HepG2 (cell line): Measurements from ENCODE around the gene PSME3IP1. TPM values are rescaled to one million over a fixed set of nuclear protein-coding genes. Genes with fewer than 3 reads are reported as not detected.

Experiments used
- AKAP8 ChIP-seq: sonication (generic); formaldehyde crosslinking; IDR thresholded peaks from 2 replicates; pipeline ENCODE4 v1.5.1; 2020; ENCODE audit warnings: mild to moderate bottlenecking, missing genetic modification reagents
- ATF1 ChIP-seq: IDR thresholded peaks from 2 replicates; pipeline ENCODE4 v1.6.1; 2016; ENCODE audit warnings: mild to moderate bottlenecking, control low read depth
- FIP1L1 ChIP-seq: fragments of 200-400 bp; formaldehyde crosslinking; IDR thresholded peaks from 2 replicates; pipeline ENCODE4 v1.6.1; 2018; ENCODE audit warnings: low read depth, mild to moderate bottlenecking, low read length, moderate library complexity, borderline replicate concordance; ENCODE audit not compliant: insufficient read depth
- FOXA3 ChIP-seq: IDR thresholded peaks from 2 replicates; pipeline ENCODE4 v1.6.1; 2016; ENCODE audit warnings: missing genetic modification reagents, missing compliant biosample characterization
- IKZF4 ChIP-seq: sonication (generic); formaldehyde crosslinking; IDR thresholded peaks from 2 replicates; pipeline ENCODE4 v1.5.1; 2020; ENCODE audit warnings: borderline replicate concordance, mild to moderate bottlenecking, low read depth, missing genetic modification reagents; ENCODE audit errors: not compliant biosample characterization
- KAT2B ChIP-seq: fragments of 150-350 bp; IDR thresholded peaks from 2 replicates; pipeline ENCODE4 v1.6.1; 2014; ENCODE audit warnings: low read depth, low read length, borderline replicate concordance
- NCOA1 ChIP-seq: sonication (generic); formaldehyde crosslinking; IDR thresholded peaks from 2 replicates; pipeline ENCODE4 v1.9.0; 2021; ENCODE audit warnings: missing genetic modification reagents
- PAWR ChIP-seq: sonication (generic); formaldehyde crosslinking; IDR thresholded peaks from 2 replicates; pipeline ENCODE4 v1.4.0; 2020; ENCODE audit warnings: missing genetic modification reagents, mild to moderate bottlenecking, borderline replicate concordance
- RBM39 ChIP-seq: fragments of 200-400 bp; formaldehyde crosslinking; IDR thresholded peaks from one replicate; pipeline ENCODE4 v1.6.1; 2018; ENCODE audit warnings: antibody characterized with exemption, mild to moderate bottlenecking, low read depth, low read length; ENCODE audit not compliant: poor library complexity, severe bottlenecking
- SIN3B ChIP-seq: fragments of 150-350 bp; IDR thresholded peaks from 2 replicates; pipeline ENCODE4 v1.6.1; 2014; ENCODE audit warnings: low read length
- SUZ12 ChIP-seq: fragments of 150-350 bp; IDR thresholded peaks from 2 replicates; pipeline ENCODE4 v1.6.1; 2014; ENCODE audit warnings: low read depth, low read length
- TBL1XR1 ChIP-seq: fragments of 150-350 bp; IDR thresholded peaks from 2 replicates; pipeline ENCODE4 v1.6.1; 2014; ENCODE audit warnings: borderline replicate concordance, low read length; ENCODE audit not compliant: partially characterized antibody
- ZC3H4 ChIP-seq: sonication (generic); formaldehyde crosslinking; IDR thresholded peaks from 2 replicates; pipeline ENCODE4 v1.4.0; 2020; ENCODE audit warnings: missing genetic modification reagents, borderline replicate concordance
- ZNF547 ChIP-seq: sonication (generic); formaldehyde crosslinking; IDR thresholded peaks from 2 replicates; pipeline ENCODE4 v1.5.1; 2020; ENCODE audit warnings: mild to moderate bottlenecking, missing genetic modification reagents
- ZNF772 ChIP-seq: sonication (generic); formaldehyde crosslinking; IDR thresholded peaks from 2 replicates; pipeline ENCODE4 v1.5.0; 2020; ENCODE audit warnings: mild to moderate bottlenecking, missing genetic modification reagents
- ZNF776 ChIP-seq: sonication (generic); formaldehyde crosslinking; IDR thresholded peaks from 2 replicates; pipeline ENCODE4 v1.4.0; 2020; ENCODE audit warnings: mild to moderate bottlenecking, missing genetic modification reagents
- polyA plus RNA-seq, 8 experiments: library from polyadenylated mRNA; depleted of rRNA in 3 of 8; stranded (reverse) in 7 of 8; unstranded in 1 of 8; fragments of >200 nt; fragmentation: Illumina TruSeq in 4 of 8; extraction: Trizol in 4 of 8; gene quantifications; 2 replicates each; pipeline versions ENCODE4 v1.2.1 to v1.2.3, GENCODE V29; 2011 to 2016; ENCODE audit warnings: low read depth in 4 of 8, missing spikeins in 1 of 8, mixed read lengths in 1 of 8; ENCODE audit not compliant: insufficient read depth in 1 of 8
- total RNA-seq, 5 experiments: library from RNA; depleted of rRNA; stranded (reverse); fragments of >200 nt; fragmentation: Illumina TruSeq; extraction: Trizol; gene quantifications; 2 replicates each; pipeline ENCODE4 v1.2.3, GENCODE V29; 2016; ENCODE audit warnings: low read depth in 1 of 5
- TF ChIP-seq, protein P1 (sequence below): sonication (generic); formaldehyde crosslinking; IDR thresholded peaks from 2 replicates; pipeline ENCODE4 v1.9.0; 2021; ENCODE audit warnings: missing genetic modification reagents, mild to moderate bottlenecking, borderline replicate concordance
- TF ChIP-seq, protein P2 (sequence below): sonication (generic); formaldehyde crosslinking; IDR thresholded peaks from 2 replicates; pipeline ENCODE4 v1.5.0; 2020; ENCODE audit warnings: missing genetic modification reagents

The PSME3IP1 gene
- total and polyA plus RNA-seq, 2 of the 13 experiments (the other 11 are each of a cell fraction or from before 2014, with no cell fraction given): 90.8 to 99.8 TPM

DNA sequence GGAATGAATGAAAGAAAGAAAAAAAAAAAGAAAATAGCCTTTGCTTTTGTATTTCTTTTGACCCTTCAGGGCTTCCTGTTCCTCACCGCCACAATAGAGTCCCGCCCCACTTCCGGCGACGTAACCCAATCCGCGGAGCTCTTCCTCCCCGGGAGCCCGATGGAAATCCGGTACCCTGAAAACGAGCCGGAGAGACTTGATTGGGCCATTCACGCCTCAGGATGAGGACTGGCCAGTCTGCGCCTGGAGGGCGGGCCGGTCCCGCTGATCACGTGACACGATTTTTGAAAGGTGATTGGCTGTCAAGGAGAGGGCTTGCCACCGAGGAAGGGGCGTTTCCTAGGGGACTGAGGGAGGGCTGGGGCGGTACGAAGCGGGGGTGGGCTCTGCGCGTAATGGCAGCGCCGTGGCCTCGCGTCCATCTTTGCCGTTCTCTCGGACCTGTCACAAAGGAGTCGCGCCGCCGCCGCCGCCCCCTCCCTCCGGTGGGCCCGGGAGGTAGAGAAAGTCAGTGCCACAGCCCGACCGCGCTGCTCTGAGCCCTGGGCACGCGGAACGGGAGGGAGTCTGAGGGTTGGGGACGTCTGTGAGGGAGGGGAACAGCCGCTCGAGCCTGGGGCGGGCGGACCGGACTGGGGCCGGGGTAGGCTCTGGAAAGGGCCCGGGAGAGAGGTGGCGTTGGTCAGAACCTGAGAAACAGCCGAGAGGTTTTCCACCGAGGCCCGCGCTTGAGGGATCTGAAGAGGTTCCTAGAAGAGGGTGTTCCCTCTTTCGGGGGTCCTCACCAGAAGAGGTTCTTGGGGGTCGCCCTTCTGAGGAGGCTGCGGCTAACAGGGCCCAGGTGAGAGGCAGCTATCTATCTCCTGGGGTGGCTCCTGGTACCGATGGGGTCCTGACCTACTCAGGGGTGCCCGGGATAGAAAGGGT lies at the start of gene PSME3IP1, which contains the start of gene RSPRY1 (continued):
- TF ChIP-seq RBM39 (peak; percentile 45), NCOA1 (CRISPR knock-in tag) (0 out of 2 replicates have a peak, but pooled peaks have one; percentile 67), SIN3B (no peak), FOXA3 (no peak; the same call in 1 of the 2 replicates), IKZF4 (CRISPR knock-in tag) (no peak), ZNF772 (CRISPR knock-in tag) (peak; percentile 66; the same call in 1 of the 2 replicates), TBL1XR1 (peak; percentile 60), ZC3H4 (CRISPR knock-in tag) (no peak), KAT2B (no peak), FIP1L1 (no peak; the same call in 1 of the 2 replicates), AKAP8 (CRISPR knock-in tag) (no peak), SUZ12 (no peak), ZNF776 (no peak; the same call in 1 of the 2 replicates), ATF1 (CRISPR knock-in tag) (peak; percentile 88), ZNF547 (CRISPR knock-in tag) (no peak; the same call in 1 of the 2 replicates), PAWR (CRISPR knock-in tag) (no peak)
- TF ChIP-seq, protein P1, sequence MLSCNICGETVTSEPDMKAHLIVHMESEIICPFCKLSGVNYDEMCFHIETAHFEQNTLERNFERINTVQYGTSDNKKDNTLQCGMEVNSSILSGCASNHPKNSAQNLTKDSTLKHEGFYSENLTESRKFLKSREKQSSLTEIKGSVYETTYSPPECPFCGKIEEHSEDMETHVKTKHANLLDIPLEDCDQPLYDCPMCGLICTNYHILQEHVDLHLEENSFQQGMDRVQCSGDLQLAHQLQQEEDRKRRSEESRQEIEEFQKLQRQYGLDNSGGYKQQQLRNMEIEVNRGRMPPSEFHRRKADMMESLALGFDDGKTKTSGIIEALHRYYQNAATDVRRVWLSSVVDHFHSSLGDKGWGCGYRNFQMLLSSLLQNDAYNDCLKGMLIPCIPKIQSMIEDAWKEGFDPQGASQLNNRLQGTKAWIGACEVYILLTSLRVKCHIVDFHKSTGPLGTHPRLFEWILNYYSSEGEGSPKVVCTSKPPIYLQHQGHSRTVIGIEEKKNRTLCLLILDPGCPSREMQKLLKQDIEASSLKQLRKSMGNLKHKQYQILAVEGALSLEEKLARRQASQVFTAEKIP: no peak
- TF ChIP-seq, protein P2, sequence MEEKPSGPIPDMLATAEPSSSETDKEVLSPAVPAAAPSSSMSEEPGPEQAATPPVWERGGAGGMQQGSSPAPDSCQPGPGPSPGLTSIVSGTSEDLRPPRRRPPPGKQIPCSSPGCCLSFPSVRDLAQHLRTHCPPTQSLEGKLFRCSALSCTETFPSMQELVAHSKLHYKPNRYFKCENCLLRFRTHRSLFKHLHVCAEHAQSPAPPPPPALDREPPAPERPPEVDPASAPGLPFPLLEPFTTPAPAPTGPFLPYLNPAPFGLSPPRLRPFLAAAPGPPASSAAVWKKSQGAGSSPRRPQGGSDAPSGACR: peak; percentile 74
